GM12878 (cell line): ENCODE results near the gene SLU7. TPM values are rescaled to one million over a fixed set of nuclear protein-coding genes. Genes with fewer than 3 reads are reported as not detected.
A peak's percentile ranks its signal among the peaks of the same experiment; 100 is the strongest.

Source experiments
- ATAC-seq: fragments of 200-7000 bp; cut with Tn5 transposase; 3 replicates; pipeline ENCODE4 v1.9.1; 2020; ENCODE audit warnings: mild to moderate bottlenecking, moderate library complexity
- BruUV-seq: library from RNA; stranded (reverse); fragments of 400-500 nt; replicated peaks from 2 replicates; lab custom pipeline; 2021; lab: Mats Ljungman, UMichigan
- CTCF ChIA-PET: fragments of 300-600 bp; sonication (Branson Sonifier 250); formaldehyde crosslinking; extraction: SDS; loops from one replicate; lab custom pipeline; 2021; ENCODE audit warnings: inconsistent platforms; lab: Yijun Ruan, JAX
- POLR2A ChIA-PET: fragments of 350-600 bp; formaldehyde crosslinking; extraction: SDS; loops from one replicate; lab custom pipeline; 2021; ENCODE audit warnings: inconsistent platforms; lab: Charles Lee
- RAD21 ChIA-PET: fragments of 300-600 bp; sonication (Branson Sonifier 250); formaldehyde crosslinking; loops from one replicate; lab custom pipeline; 2023; ENCODE audit warnings: antibody characterized with exemption; ENCODE audit not compliant: unreplicated experiment; lab: Charles Lee
- SMC1A ChIA-PET: fragments of 300-600 bp; sonication (Branson Sonifier 250); formaldehyde crosslinking; loops from one replicate; lab custom pipeline; 2023; ENCODE audit not compliant: unreplicated experiment, uncharacterized antibody; lab: Charles Lee
- DNase-seq: peaks from one replicate; pipeline ENCODE4 v3.0.0-alpha.2; 2011; ENCODE audit warnings: low read depth, low spot score
- FAIRE-seq: peaks from 3 replicates; lab custom pipeline; 2011; peaks lifted over from hg19 to GRCh38; lab: Jason Lieb, UNC
- H2AFZ ChIP-seq: 2 replicates; pipeline ENCODE4 v1.6.0; 2011; ENCODE audit warnings: low read depth, low read length, control low read depth; ENCODE audit not compliant: control insufficient read depth
- H3K27ac ChIP-seq: 2 replicates; pipeline ENCODE4 v1.5.1; 2011; ENCODE audit warnings: control low read depth; ENCODE audit not compliant: control insufficient read depth, insufficient read depth
- H3K27me3 ChIP-seq, 2 experiments: replicated peaks in 1 of 2; 2 replicates each; pipeline versions ENCODE4 v1.6.0 to v1.6.1; 2011; ENCODE audit warnings: low read length in 1 of 2; ENCODE audit not compliant: control insufficient read depth in 2 of 2, insufficient read depth in 2 of 2
- H3K36me3 ChIP-seq, 2 experiments: 2 replicates each; pipeline ENCODE4 v1.5.1; 2011; ENCODE audit warnings: low read length in 1 of 2; ENCODE audit not compliant: control insufficient read depth in 2 of 2, insufficient read depth in 2 of 2
- H3K4me1 ChIP-seq: 2 replicates; pipeline ENCODE4 v1.6.1; 2011; ENCODE audit warnings: mild to moderate bottlenecking, low read length, moderate library complexity, mixed read lengths; ENCODE audit not compliant: control insufficient read depth, insufficient read depth
- H3K4me2 ChIP-seq: 2 replicates; pipeline ENCODE4 v1.6.0; 2011; ENCODE audit warnings: control low read depth; ENCODE audit not compliant: control insufficient read depth, insufficient read depth
- H3K4me3 ChIP-seq: fragments of 200-600 bp; sonication (generic); 2 replicates; pipeline ENCODE4 v1.5.1; 2016
- H3K79me2 ChIP-seq: 2 replicates; pipeline ENCODE4 v1.6.0; 2011; ENCODE audit warnings: low read length; ENCODE audit not compliant: control insufficient read depth, insufficient read depth
- H3K9ac ChIP-seq: 2 replicates; pipeline ENCODE4 v1.8.0; 2011; ENCODE audit warnings: low read length, control low read depth, mixed read lengths; ENCODE audit not compliant: control insufficient read depth, insufficient read depth
- H3K9me3 ChIP-seq: replicated peaks from 3 replicates; pipeline ENCODE4 v1.5.1; 2011; ENCODE audit warnings: mild to moderate bottlenecking, low read length; ENCODE audit not compliant: control insufficient read depth, insufficient read depth
- H4K20me1 ChIP-seq: 2 replicates; pipeline ENCODE4 v1.6.0; 2011; ENCODE audit not compliant: control insufficient read depth, insufficient read depth
- BACH1 ChIP-seq: fragments of 450-650 bp; IDR thresholded peaks from 2 replicates; pipeline ENCODE4 v1.6.1; 2017; ENCODE audit warnings: mild to moderate bottlenecking, borderline replicate concordance
- BCL11A ChIP-seq: IDR thresholded peaks from 2 replicates; pipeline ENCODE4 v1.6.1; 2011; ENCODE audit warnings: low read depth, low read length
- BMI1 ChIP-seq: fragments of 450-650 bp; IDR thresholded peaks from 2 replicates; pipeline ENCODE4 v1.6.1; 2016; ENCODE audit warnings: mild to moderate bottlenecking, moderate library complexity, borderline replicate concordance
- CEBPB ChIP-seq, 2 experiments: fragments of 150-350 bp in 1 of 2; IDR thresholded peaks; 2 replicates each; pipeline ENCODE4 v1.6.1; 2012 to 2014; ENCODE audit warnings: low read depth in 2 of 2, low read length in 2 of 2, borderline replicate concordance in 1 of 2, inconsistent platforms in 1 of 2
- CREB1 ChIP-seq: IDR thresholded peaks from 2 replicates; pipeline ENCODE4 v1.6.1; 2012; ENCODE audit warnings: low read depth, mild to moderate bottlenecking, inconsistent platforms
- E4F1 ChIP-seq: fragments of 450-650 bp; IDR thresholded peaks from 2 replicates; pipeline ENCODE4 v1.6.1; 2018; ENCODE audit warnings: borderline replicate concordance, mild to moderate bottlenecking; ENCODE audit not compliant: partially characterized antibody
- EP300 ChIP-seq, 2 experiments: fragments of 150-350 bp in 1 of 2; IDR thresholded peaks; 2 replicates each; pipeline ENCODE4 v1.6.1; 2011 to 2012; ENCODE audit warnings: low read depth in 2 of 2, low read length in 2 of 2, borderline replicate concordance in 1 of 2, improper control_type of control experiment in 1 of 2, inconsistent platforms in 1 of 2; ENCODE audit not compliant: control insufficient read depth in 1 of 2
- HDAC2 ChIP-seq: fragments of 200-600 bp; sonication (generic); IDR thresholded peaks from 2 replicates; pipeline ENCODE4 v1.6.1; 2017
- IRF4 ChIP-seq: IDR thresholded peaks from 2 replicates; pipeline ENCODE4 v1.6.1; 2011; ENCODE audit warnings: low read depth, low read length
- MTA2 ChIP-seq: fragments of 450-650 bp; IDR thresholded peaks from 2 replicates; pipeline ENCODE4 v1.6.1; 2016; ENCODE audit warnings: low read depth, mild to moderate bottlenecking, moderate library complexity
- NFIC ChIP-seq: IDR thresholded peaks from 2 replicates; pipeline ENCODE4 v1.6.1; 2012; ENCODE audit warnings: low read depth, mild to moderate bottlenecking, inconsistent platforms, low read length, moderate library complexity
- PAX5 ChIP-seq: IDR thresholded peaks from 2 replicates; pipeline ENCODE4 v1.6.1; 2011; ENCODE audit warnings: low read depth, low read length, borderline replicate concordance
- RB1 ChIP-seq: fragments of 450-650 bp; formaldehyde crosslinking; IDR thresholded peaks from 2 replicates; pipeline ENCODE4 v1.6.1; 2017; ENCODE audit warnings: mild to moderate bottlenecking, borderline replicate concordance
- SKIL ChIP-seq: fragments of 450-650 bp; IDR thresholded peaks from 2 replicates; pipeline ENCODE4 v1.6.1; 2017; ENCODE audit warnings: mild to moderate bottlenecking, low read depth, inconsistent platforms; ENCODE audit not compliant: poor library complexity, severe bottlenecking
- SMARCA5 ChIP-seq: fragments of 450-650 bp; IDR thresholded peaks from 2 replicates; pipeline ENCODE4 v1.6.1; 2017; ENCODE audit warnings: mild to moderate bottlenecking
- TARDBP ChIP-seq: IDR thresholded peaks from 2 replicates; pipeline ENCODE4 v1.6.1; 2016; ENCODE audit warnings: borderline replicate concordance
- YY1 ChIP-seq: IDR thresholded peaks from 2 replicates; pipeline ENCODE4 v1.6.1; 2011; ENCODE audit warnings: low read depth, mild to moderate bottlenecking, low read length
- WGBS: methylation state at CpG from one replicate; pipeline ENCODE4 v1.1.6; 2016; ENCODE audit warnings: low lambda C conversion rate; ENCODE audit not compliant: insufficient replicate concordance, insufficient coverage; ENCODE audit errors: missing lambda C conversion rate; 5-methylcytosine and 5-hydroxymethylcytosine counted together
- in situ Hi-C: fragments of 300-500 bp; cut with MboI; formaldehyde crosslinking; loops from 9 replicates; pipeline ENCODE4 v1.14.3; 2018; ENCODE audit warnings: mixed read lengths
- intact Hi-C: fragments of 100-400 bp; cut with micrococcal nuclease; formaldehyde crosslinking; loops from one replicate; pipeline ENCODE4 v1.14.2; 2022; ENCODE audit not compliant: unreplicated experiment
- polyA plus RNA-seq, 11 experiments: library from polyadenylated mRNA; depleted of rRNA in 4 of 11; unstranded in 6 of 11; stranded (reverse) in 5 of 11; fragments of >200 nt; fragmentation: Nextera tagmentation in 4 of 11; fragmentation: Illumina TruSeq in 1 of 11; extraction: Ambion mirVana in 4 of 11; extraction: Trizol in 1 of 11; gene quantifications; 1 replicate in 1 of 11; 2 replicates in 10 of 11; pipeline versions ENCODE4 v1.2.1 to v1.2.3, GENCODE V29; 2011 to 2016; ENCODE audit warnings: inconsistent platforms in 2 of 11, missing spikeins in 2 of 11, low read depth in 1 of 11
- total RNA-seq, 4 experiments: library from RNA; depleted of rRNA in 3 of 4; stranded (reverse); fragments of >200 nt in 3 of 4; fragmentation: Illumina TruSeq in 1 of 4; extraction: Trizol in 1 of 4; gene quantifications; 2 replicates each; pipeline versions ENCODE4 v1.2.1 to v1.2.3, GENCODE V29; 2013 to 2021

The SLU7 gene
- total and polyA plus RNA-seq, 10 of the 15 experiments (the other 5 are each of a cell fraction or from before 2014, with no cell fraction given): 32.7 to 55.2 (median 46.6) TPM

- TF ChIP-seq IRF4: 0 out of 2 replicates have a peak, but pooled peaks have one; percentile 47
- TF ChIP-seq, all 136 proteins: peak for 58
Measured at GRCh38 chr5:160458806-160459800, 40.2 kb upstream of the SLU7 start (continued).

GRCh38 chr5:160457252-160457651 lies 38.4 kb upstream of the SLU7 start:
- SMC1A ChIA-PET: interaction anchor here (0.9 to 15.7 kb wide), 4 partner anchors 9 to 17 kb away, joined by 3 to 511 read pairs (median 12); no protein-coding TSS in a partner anchor
- H3K9ac ChIP-seq: no peak overlapping the region
- H4K20me1 ChIP-seq: no peaks in the 10 kb centered on the region
- no peak overlapping the region for H3K4me2 ChIP-seq
- no peaks in the 10 kb centered on the region; the same call in 2 of the 3 replicates for H3K9me3 ChIP-seq
- in situ Hi-C loops: no loop called here
- CTCF ChIA-PET: interaction anchor here (0.9 to 6.2 kb wide), 2 partner anchors 10 to 17 kb away, joined by 3 to 127 read pairs; no protein-coding TSS in a partner anchor
- BruUV-seq: no TSS peak
- H3K4me3 ChIP-seq: no peak overlapping the region
- no peaks in the 10 kb centered on the region for H3K36me3 ChIP-seq
- no peak overlapping the region for H3K27ac ChIP-seq
- no peaks in the 10 kb centered on the region for H3K27me3 ChIP-seq
- RAD21 ChIA-PET: interaction anchor here (0.7 to 6.0 kb wide), 3 partner anchors 10 to 70 kb away, joined by 3 to 152 read pairs (median 3); no protein-coding TSS in a partner anchor
- peaks cover 6% of the 10 kb centered on the region for H3K79me2 ChIP-seq
- no peak for FAIRE-seq
- ATAC-seq: no peak
- 100% methylated on average over 5 of the region's 5 CpGs for WGBS
- H3K4me1 ChIP-seq: peaks cover 53% of the 10 kb centered on the region
- no peak for DNase-seq
- POLR2A ChIA-PET: interaction anchor here (0.6 to 6.2 kb wide), 4 partner anchors 9 to 16 kb away, joined by 3 to 97 read pairs (median 4); no protein-coding TSS in a partner anchor
- no peak overlapping the region for H2AFZ ChIP-seq
- intact Hi-C loops: no loop called here
- TF ChIP-seq HDAC2 (no peak), E4F1 (no peak), TARDBP (no peak), CEBPB (IDR thresholded peaks at IDR 0.05; ENCODE audit: borderline replicate concordance in 1 of 2, low read depth in 2 of 2, low read length in 2 of 2) (no peak), RB1 (no peak), YY1 (no peak), SMARCA5 (no peak), BCL11A (no peak), MTA2 (no peak), BACH1 (no peak), PAX5 (no peak), CREB1 (no peak), BMI1 (no peak), SKIL (no peak), NFIC (no peak), EP300 (IDR thresholded peaks at IDR 0.05; ENCODE audit: borderline replicate concordance in 1 of 2, control insufficient read depth in 1 of 2, low read depth in 2 of 2, low read length in 2 of 2) (no peak)
